GM12878 (cell line): Measurements from ENCODE around the gene ARRDC5. TPM values are rescaled to one million over a fixed set of nuclear protein-coding genes. Genes with fewer than 3 reads are reported as not detected.

Experiments
- ATAC-seq: fragments of 200-7000 bp; cut with Tn5 transposase; 3 replicates; pipeline ENCODE4 v1.9.1; 2020; ENCODE audit warnings: mild to moderate bottlenecking, moderate library complexity
- BruUV-seq: library from RNA; stranded (reverse); fragments of 400-500 nt; replicated peaks from 2 replicates; lab custom pipeline; 2021; lab: Mats Ljungman, UMichigan
- CTCF ChIA-PET: fragments of 300-600 bp; sonication (Branson Sonifier 250); formaldehyde crosslinking; extraction: SDS; loops from one replicate; lab custom pipeline; 2021; ENCODE audit warnings: inconsistent platforms; lab: Yijun Ruan, JAX
- POLR2A ChIA-PET: fragments of 350-600 bp; formaldehyde crosslinking; extraction: SDS; loops from one replicate; lab custom pipeline; 2021; ENCODE audit warnings: inconsistent platforms; lab: Charles Lee
- RAD21 ChIA-PET: fragments of 300-600 bp; sonication (Branson Sonifier 250); formaldehyde crosslinking; loops from one replicate; lab custom pipeline; 2023; ENCODE audit warnings: antibody characterized with exemption; ENCODE audit not compliant: unreplicated experiment; lab: Charles Lee
- SMC1A ChIA-PET: fragments of 300-600 bp; sonication (Branson Sonifier 250); formaldehyde crosslinking; loops from one replicate; lab custom pipeline; 2023; ENCODE audit not compliant: unreplicated experiment, uncharacterized antibody; lab: Charles Lee
- DNase-seq: peaks from one replicate; pipeline ENCODE4 v3.0.0-alpha.2; 2011; ENCODE audit warnings: low read depth, low spot score
- FAIRE-seq: peaks from 3 replicates; lab custom pipeline; 2011; peaks lifted over from hg19 to GRCh38; lab: Jason Lieb, UNC
- H2AFZ ChIP-seq: 2 replicates; pipeline ENCODE4 v1.6.0; 2011; ENCODE audit warnings: low read depth, low read length, control low read depth; ENCODE audit not compliant: control insufficient read depth
- H3K27ac ChIP-seq: 2 replicates; pipeline ENCODE4 v1.5.1; 2011; ENCODE audit warnings: control low read depth; ENCODE audit not compliant: control insufficient read depth, insufficient read depth
- H3K27me3 ChIP-seq, 2 experiments: replicated peaks in 1 of 2; 2 replicates each; pipeline versions ENCODE4 v1.6.0 to v1.6.1; 2011; ENCODE audit warnings: low read length in 1 of 2; ENCODE audit not compliant: control insufficient read depth in 2 of 2, insufficient read depth in 2 of 2
- H3K36me3 ChIP-seq, 2 experiments: 2 replicates each; pipeline ENCODE4 v1.5.1; 2011; ENCODE audit warnings: low read length in 1 of 2; ENCODE audit not compliant: control insufficient read depth in 2 of 2, insufficient read depth in 2 of 2
- H3K4me1 ChIP-seq: 2 replicates; pipeline ENCODE4 v1.6.1; 2011; ENCODE audit warnings: mild to moderate bottlenecking, low read length, moderate library complexity, mixed read lengths; ENCODE audit not compliant: control insufficient read depth, insufficient read depth
- H3K4me2 ChIP-seq: 2 replicates; pipeline ENCODE4 v1.6.0; 2011; ENCODE audit warnings: control low read depth; ENCODE audit not compliant: control insufficient read depth, insufficient read depth
- H3K4me3 ChIP-seq: fragments of 200-600 bp; sonication (generic); 2 replicates; pipeline ENCODE4 v1.5.1; 2016
- H3K79me2 ChIP-seq: 2 replicates; pipeline ENCODE4 v1.6.0; 2011; ENCODE audit warnings: low read length; ENCODE audit not compliant: control insufficient read depth, insufficient read depth
- H3K9ac ChIP-seq: 2 replicates; pipeline ENCODE4 v1.8.0; 2011; ENCODE audit warnings: low read length, control low read depth, mixed read lengths; ENCODE audit not compliant: control insufficient read depth, insufficient read depth
- H3K9me3 ChIP-seq: replicated peaks from 3 replicates; pipeline ENCODE4 v1.5.1; 2011; ENCODE audit warnings: mild to moderate bottlenecking, low read length; ENCODE audit not compliant: control insufficient read depth, insufficient read depth
- H4K20me1 ChIP-seq: 2 replicates; pipeline ENCODE4 v1.6.0; 2011; ENCODE audit not compliant: control insufficient read depth, insufficient read depth
- FOXK2 ChIP-seq: fragments of 450-650 bp; IDR thresholded peaks from 2 replicates; pipeline ENCODE4 v1.6.1; 2017; ENCODE audit warnings: mild to moderate bottlenecking, moderate library complexity
- POLR2A ChIP-seq: IDR thresholded peaks from 2 replicates; pipeline ENCODE4 v1.6.1; 2011; ENCODE audit warnings: low read depth, mild to moderate bottlenecking, low read length
- RBBP5 ChIP-seq: fragments of 200-600 bp; sonication (generic); conservative IDR thresholded peaks from 2 replicates; pipeline ENCODE4 v1.6.1; 2016
- SMAD1 ChIP-seq: fragments of 450-650 bp; IDR thresholded peaks from 2 replicates; pipeline ENCODE4 v1.6.1; 2018; ENCODE audit warnings: mild to moderate bottlenecking, low read depth; ENCODE audit not compliant: partially characterized antibody
- ZBTB11 ChIP-seq: fragments of 450-650 bp; formaldehyde crosslinking; IDR thresholded peaks from 2 replicates; pipeline ENCODE4 v1.5.0; 2022; ENCODE audit warnings: mild to moderate bottlenecking, missing genetic modification characterization
- WGBS: methylation state at CpG from one replicate; pipeline ENCODE4 v1.1.6; 2016; ENCODE audit warnings: low lambda C conversion rate; ENCODE audit not compliant: insufficient replicate concordance, insufficient coverage; ENCODE audit errors: missing lambda C conversion rate; 5-methylcytosine and 5-hydroxymethylcytosine counted together
- in situ Hi-C: fragments of 300-500 bp; cut with MboI; formaldehyde crosslinking; loops from 9 replicates; pipeline ENCODE4 v1.14.3; 2018; ENCODE audit warnings: mixed read lengths
- intact Hi-C: fragments of 100-400 bp; cut with micrococcal nuclease; formaldehyde crosslinking; loops from one replicate; pipeline ENCODE4 v1.14.2; 2022; ENCODE audit not compliant: unreplicated experiment
- polyA plus RNA-seq, 11 experiments: library from polyadenylated mRNA; depleted of rRNA in 4 of 11; unstranded in 6 of 11; stranded (reverse) in 5 of 11; fragments of >200 nt; fragmentation: Nextera tagmentation in 4 of 11; fragmentation: Illumina TruSeq in 1 of 11; extraction: Ambion mirVana in 4 of 11; extraction: Trizol in 1 of 11; gene quantifications; 1 replicate in 1 of 11; 2 replicates in 10 of 11; pipeline versions ENCODE4 v1.2.1 to v1.2.3, GENCODE V29; 2011 to 2016; ENCODE audit warnings: inconsistent platforms in 2 of 11, missing spikeins in 2 of 11, low read depth in 1 of 11
- total RNA-seq, 4 experiments: library from RNA; depleted of rRNA in 3 of 4; stranded (reverse); fragments of >200 nt in 3 of 4; fragmentation: Illumina TruSeq in 1 of 4; extraction: Trizol in 1 of 4; gene quantifications; 2 replicates each; pipeline versions ENCODE4 v1.2.1 to v1.2.3, GENCODE V29; 2013 to 2021

ARRDC5 gene
- total and polyA plus RNA-seq, 10 of the 15 experiments (the other 5 are each of a cell fraction or from before 2014, with no cell fraction given), result 0.03 to 0.38 (median 0.12) TPM; not detected in 2

DNA sequence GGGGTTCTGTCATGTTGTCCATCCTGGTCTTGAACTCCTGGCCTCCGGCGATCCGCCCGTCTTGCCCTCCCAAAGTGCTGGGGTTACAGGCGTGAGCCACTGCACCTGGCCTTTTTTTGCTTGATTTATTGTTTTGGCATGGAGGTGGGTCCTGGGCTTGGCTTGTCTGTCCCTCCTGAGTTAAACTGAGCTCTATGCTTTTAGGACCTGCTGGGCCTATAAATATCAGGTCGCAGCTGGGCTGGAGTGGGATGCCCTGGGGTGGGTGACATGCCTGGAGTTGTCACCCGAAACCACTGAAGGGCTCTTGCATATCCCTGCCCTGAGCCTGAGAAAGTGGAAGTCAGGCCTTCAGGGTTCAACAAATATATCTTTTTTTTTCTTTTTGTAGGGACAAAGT, 5.5 kb downstream of the ARRDC5 start:
- no peak overlapping the region for H2AFZ ChIP-seq
- DNase-seq (no peak), ATAC-seq (no peak), FAIRE-seq (no peak)
- in situ Hi-C loops, result no loop called here
- POLR2A ChIA-PET, result no interaction called here
- TF ChIP-seq POLR2A (no peak), RBBP5 (no peak), FOXK2 (no peak), ZBTB11 (no peak), SMAD1 (no peak)
- no peaks in the 10 kb centered on the region for H3K27me3 ChIP-seq
- H4K20me1 ChIP-seq, result no peaks in the 10 kb centered on the region
- H3K4me1 ChIP-seq, result no peaks in the 10 kb centered on the region
- H3K9me3 ChIP-seq, result no peaks in the 10 kb centered on the region
- BruUV-seq, result no TSS peak
- SMC1A ChIA-PET, result no interaction called here
- RAD21 ChIA-PET, result no interaction called here
- no peak overlapping the region for H3K4me3 ChIP-seq
- intact Hi-C loops, result no loop called here
- 72% methylated on average over 7 of the region's 7 CpGs for WGBS
- no peak overlapping the region for H3K4me2 ChIP-seq
- no peak overlapping the region for H3K9ac ChIP-seq
- CTCF ChIA-PET, result interaction anchor here (0.8 kb wide), 1 partner anchor 92 kb away, joined by 4 read pairs; no protein-coding TSS in a partner anchor
- H3K79me2 ChIP-seq, result no peaks in the 10 kb centered on the region
- no peaks in the 10 kb centered on the region for H3K36me3 ChIP-seq
- no peak overlapping the region for H3K27ac ChIP-seq
